ENCODE results near the gene REEP6.
"Not testable (repeated sequence)": the region's sequence is repeated elsewhere in the genome, so short reads cannot be mapped to it uniquely, and the experiment has no call there.

Gene REEP6

GRCh38 chr19:1490311-1491113, 469 bp upstream of the REEP6 start, which contains the start of gene PCSK4:
PCSK4 (minus strand) TSS chr19:1490350; CDS start chr19:1490346, 4 bp downstream.
- peak; percentile 95 for DNase-seq (ENCODE audit: low spot score)

- DNase-seq (ENCODE audit: low spot score): no peak
These were observed 829 bp downstream of the REEP6 start for GRCh38 chr19:1491849-1492170.

GRCh38 chr19:1492474-1493006, 1.6 kb downstream of the REEP6 start:
- no peak for DNase-seq (ENCODE audit: low spot score)

DNA sequence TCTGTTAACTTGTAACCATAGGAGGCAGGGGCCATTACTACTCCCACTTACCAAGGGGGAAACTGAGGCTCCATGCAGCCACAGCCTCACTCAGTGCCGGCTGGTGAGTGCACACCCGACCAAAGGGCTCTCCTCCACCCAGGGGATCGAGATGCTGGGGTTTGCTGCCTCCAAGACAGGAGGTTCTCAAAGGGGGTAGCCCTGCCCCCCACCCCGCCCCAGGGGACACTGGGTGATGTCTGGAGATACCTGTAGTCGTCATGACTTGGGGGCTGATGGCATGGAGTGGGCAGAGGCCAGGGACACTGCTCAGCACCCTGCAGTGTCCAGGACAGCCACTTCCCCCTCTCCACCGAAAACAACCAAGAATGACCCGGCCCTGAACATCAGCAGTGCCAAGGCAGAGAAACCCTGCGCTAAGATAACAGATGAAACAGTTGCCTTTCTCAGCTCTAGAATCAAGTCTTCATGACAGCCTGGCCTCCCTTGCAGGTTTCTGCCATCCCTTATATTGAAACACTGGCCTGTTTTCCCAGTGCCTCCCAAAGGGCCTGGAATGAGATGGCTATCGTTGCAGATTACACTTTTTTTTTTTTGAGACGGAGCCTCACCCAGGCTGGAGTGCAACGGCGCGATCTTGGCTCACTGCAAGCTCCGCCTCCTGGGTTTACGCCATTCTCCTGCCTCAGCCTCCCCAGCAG, 3.3 kb downstream of the REEP6 start:
- no peak for DNase-seq (ENCODE audit: low spot score)

DNA sequence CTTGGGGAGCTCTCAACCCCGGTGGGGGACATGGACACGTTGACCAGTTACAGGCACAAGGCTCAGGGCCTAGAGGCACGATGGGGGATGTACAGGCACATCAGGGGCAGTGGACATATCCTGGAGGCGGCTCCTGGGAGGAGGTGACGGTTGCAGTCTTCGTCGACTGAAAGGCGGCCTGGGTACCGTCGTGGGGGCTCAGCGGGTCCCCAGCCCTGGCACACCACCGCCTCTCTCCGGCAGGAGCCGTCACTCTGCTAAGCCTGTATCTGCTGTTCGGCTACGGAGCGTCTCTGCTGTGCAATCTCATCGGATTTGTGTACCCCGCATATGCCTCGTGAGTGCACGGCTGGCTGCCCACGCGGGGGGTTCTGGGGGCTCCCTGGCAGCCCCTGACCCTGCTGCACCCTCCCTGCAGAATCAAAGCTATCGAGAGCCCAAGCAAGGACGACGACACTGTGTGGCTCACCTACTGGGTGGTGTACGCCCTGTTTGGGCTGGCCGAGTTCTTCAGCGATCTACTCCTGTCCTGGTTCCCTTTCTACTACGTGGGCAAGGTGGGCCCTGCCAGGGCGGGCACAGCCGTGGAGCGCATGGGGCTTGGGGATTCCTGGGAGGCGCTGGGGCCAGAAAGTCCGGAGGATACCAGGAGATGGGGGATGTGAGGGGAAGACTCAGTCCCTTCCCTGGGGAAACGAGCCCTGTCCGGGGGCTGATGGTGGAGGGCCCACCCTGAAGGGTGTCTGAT, 4.2 kb downstream of the REEP6 start:
- DNase-seq (ENCODE audit: low spot score): no peak

GRCh38 chr19:1495799-1496713, 5.1 kb downstream of the REEP6 start:
- DNase-seq (ENCODE audit: low spot score): no peak

GRCh38 chr19:1496714-1497577, 6.0 kb downstream of the REEP6 start:
- no peak for DNase-seq (ENCODE audit: low spot score)

GRCh38 chr19:1497578-1498235, 6.7 kb downstream of the REEP6 start:
- no peak for DNase-seq (ENCODE audit: low spot score)

GRCh38 chr19:1499231-1499630, 8.2 kb downstream of the REEP6 start:
- DNase-seq (ENCODE audit: low spot score): not testable (repeated sequence)

DNA sequence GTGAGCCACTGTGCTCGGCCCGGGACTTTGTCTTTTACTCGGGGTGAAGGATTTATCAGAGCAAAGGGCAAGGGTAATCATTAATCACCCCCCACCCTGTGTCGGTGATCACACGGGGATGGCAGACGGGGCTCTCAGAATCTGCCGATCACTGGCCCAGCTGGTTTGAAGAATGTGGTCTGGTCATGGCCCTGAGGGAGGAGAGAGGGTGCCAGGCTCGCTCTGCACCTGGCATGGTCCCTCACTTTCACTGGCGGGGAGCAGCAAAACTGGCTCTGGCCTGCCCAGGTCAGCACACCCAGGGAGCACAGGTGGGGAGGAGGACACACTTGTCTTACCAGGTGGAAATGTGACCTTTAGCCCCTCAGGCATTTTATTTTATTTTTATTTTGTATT, 10.2 kb downstream of the REEP6 start:
- no peak for DNase-seq (ENCODE audit: low spot score)

DNA sequence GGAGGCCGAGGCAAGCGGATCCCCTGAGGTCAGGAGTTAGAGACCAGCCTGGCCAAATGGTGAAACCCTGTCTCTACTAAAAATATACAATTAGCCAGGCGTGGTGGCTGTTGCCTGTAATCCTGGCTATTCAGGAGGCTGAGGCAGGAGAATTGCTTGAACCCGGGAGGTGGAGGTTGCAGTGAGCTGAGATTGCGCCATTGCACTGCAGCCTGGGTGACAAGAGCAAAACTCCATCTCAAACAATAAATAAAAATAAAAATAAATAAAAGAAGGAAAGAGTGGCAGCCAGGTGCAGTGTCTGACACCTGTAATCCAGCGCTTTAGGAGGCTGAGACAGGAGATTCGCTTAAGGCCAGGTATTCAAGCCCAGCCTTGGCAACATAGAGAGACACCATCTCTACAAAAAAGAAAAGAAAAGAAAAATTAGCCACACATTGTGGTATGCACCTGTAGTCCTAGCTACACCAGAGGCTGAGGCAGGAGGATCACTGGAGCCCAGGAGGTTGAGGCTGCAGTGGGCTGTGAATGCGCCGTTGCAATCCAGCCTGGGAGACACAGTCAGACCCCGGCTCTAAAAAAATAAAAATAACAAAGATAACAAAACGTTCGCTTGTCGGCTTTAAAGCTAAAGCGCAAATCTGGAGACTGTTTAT, 11.6 kb downstream of the REEP6 start:
- no peak for DNase-seq (ENCODE audit: low spot score)

GRCh38 chr19:1503089-1503924, 12.3 kb downstream of the REEP6 start:
- peak; percentile 51 for DNase-seq (ENCODE audit: low spot score)

DNA sequence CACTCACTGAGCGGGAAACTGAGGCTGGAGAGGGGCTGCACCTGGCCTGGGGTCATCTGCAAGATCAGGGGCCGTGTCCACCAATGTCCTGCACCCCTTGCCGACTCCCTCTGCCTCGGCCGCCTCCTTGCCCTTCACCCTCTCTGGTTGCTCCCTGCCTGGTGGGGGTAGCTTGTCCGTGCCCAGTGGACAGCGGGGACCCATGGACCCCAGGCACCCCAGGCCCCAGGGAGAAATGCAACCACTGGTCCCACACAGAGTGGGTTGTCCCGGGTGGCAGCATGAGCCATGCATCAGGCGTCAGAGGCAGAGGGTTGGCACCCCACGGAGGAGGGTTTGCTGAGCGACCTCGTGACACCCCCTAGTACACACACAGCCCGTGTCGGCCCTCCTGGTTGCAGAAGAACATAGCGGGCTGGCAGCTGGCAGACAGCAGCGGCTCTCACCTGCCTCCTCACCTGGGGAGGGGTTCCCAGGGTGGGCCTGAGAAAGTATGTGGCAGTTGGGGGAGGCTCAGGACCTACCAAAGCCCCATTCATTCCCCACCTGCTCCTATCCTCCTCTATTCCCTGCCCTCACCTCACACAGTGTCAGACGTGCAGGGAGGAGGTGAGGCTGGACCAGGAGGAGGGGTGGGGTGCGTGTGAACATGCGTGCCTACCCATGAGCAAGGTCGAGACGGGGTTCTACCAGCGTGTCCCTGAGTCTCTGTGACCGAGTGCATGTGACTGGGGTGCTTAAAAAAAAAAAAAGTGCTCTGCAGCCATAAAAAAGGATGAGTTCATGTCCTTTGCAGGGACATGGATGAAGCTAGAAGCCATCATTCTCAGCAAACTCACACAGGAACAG, 13.2 kb downstream of the REEP6 start:
- DNase-seq (ENCODE audit: low spot score): no peak

DNA sequence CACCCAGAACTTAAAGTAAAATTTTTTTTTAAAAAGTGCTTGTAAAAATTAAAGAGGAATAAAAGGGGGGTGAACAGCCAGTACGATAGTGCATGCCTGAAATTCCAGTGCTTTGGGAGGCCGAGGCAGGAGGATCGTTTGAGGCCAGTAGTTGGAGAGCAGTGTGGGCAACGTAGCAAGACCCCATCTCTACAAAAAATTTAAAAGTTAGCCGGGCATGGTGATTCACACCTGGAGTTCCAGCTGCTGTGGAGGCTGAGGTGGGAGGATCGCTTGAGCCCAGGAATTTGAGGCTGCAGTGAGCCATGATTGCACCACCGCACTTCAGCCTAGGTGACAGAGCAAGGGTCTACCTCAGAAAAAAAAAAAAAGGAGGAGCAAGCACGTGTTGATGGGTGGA, 14.0 kb downstream of the REEP6 start:
- no peak for DNase-seq (ENCODE audit: low spot score)

- DNase-seq (ENCODE audit: low spot score): no peak
These were observed 15.3 kb downstream of the REEP6 start for GRCh38 chr19:1505991-1506881.

DNA sequence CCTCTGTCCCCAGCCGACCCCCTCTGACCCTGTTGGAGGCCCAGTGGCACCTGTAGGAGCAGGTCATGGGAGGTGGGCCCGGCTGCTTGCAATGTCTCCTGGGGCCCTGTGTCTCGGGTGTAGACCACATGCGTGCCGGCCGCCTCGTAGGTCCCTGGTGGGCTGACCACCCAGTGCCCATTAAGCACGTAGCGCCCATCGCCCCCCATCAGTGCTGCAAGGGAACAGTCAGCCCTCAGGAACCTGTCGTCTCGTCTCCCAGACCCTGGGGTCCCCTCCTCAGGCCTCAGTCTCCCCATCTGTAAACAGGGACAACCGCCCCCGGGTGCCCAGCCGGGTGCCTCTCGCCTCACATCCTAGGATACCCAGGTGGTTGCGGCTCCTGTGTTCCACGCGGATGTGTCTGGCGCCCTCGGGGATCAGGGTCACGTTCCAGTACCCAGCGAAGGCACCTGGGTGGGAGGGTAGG, 16.2 kb downstream of the REEP6 start:
- DNase-seq (ENCODE audit: low spot score): no peak

Data from hematopoietic multipotent progenitor cell treated with erythropoietin and hydrocortisone succinate and interleukin-3 and kit ligand, for 17 days (in vitro differentiated cells).